Stimulated activated CD4-positive, alpha-beta T cell treated with anti-CD3 and anti-CD28 coated beads, Interleukin-4, amount 100 ng/mL, for 24 hours (primary cell): ENCODE data around the gene ALDH3B2.

Experiments
- DNase-seq: peaks from one replicate; pipeline ENCODE4 v3.0.0-alpha.2; 2020

ALDH3B2 gene

GRCh38 chr11:67612751-67613150 is 61.7 kb downstream of the ALDH3B2 start:
- no peak for DNase-seq
